Fibroblast of villous mesenchyme (primary cell): ENCODE data around the gene FAM181A. TPM values are rescaled to one million over a fixed set of nuclear protein-coding genes. Genes with fewer than 3 reads are reported as not detected.

Experiments
- DNase-seq: peaks from one replicate; pipeline ENCODE4 v3.0.0-alpha.2; 2010; ENCODE audit warnings: low read depth
- H3K4me3 ChIP-seq: 2 replicates; pipeline ENCODE4 v1.5.1; 2011; ENCODE audit warnings: low read depth, mild to moderate bottlenecking, low read length
- CTCF ChIP-seq: IDR thresholded peaks from 2 replicates; pipeline ENCODE4 v1.5.1; 2012; ENCODE audit warnings: low read depth, mild to moderate bottlenecking, low read length; ENCODE audit not compliant: insufficient read depth
- total RNA-seq: library from RNA; depleted of rRNA; stranded (reverse); fragments of >200 nt; gene quantifications from 2 replicates; pipeline ENCODE4 v1.2.3, GENCODE V29; 2012

FAM181A gene
- total RNA-seq, 1 donor = not detected

- TF ChIP-seq CTCF = no peak
Observed at GRCh38 chr14:93947282-93947681, 20.1 kb downstream of the FAM181A start.

GRCh38 chr14:93949511-93950075 is 22.4 kb downstream of the FAM181A start:
- no peak overlapping the region for H3K4me3 ChIP-seq
- no peak for DNase-seq
- TF ChIP-seq CTCF = no peak

More at GRCh38 chr14:93947282-93947681, 20.1 kb downstream of the FAM181A start:
- H3K4me3 ChIP-seq = no peak overlapping the region
- DNase-seq = no peak

- no peak for DNase-seq
- TF ChIP-seq CTCF = no peak
- H3K4me3 ChIP-seq = no peak overlapping the region
Observed at GRCh38 chr14:93950948-93951634, 23.9 kb downstream of the FAM181A start.

GRCh38 chr14:93951635-93952540 is 24.7 kb downstream of the FAM181A start:
- H3K4me3 ChIP-seq = no peak overlapping the region
- no peak for DNase-seq
- no peak for TF ChIP-seq CTCF

GRCh38 chr14:93952829-93953228 is 25.7 kb downstream of the FAM181A start:
- H3K4me3 ChIP-seq = no peak overlapping the region

GRCh38 chr14:93953263-93953662 is 26.1 kb downstream of the FAM181A start:
- TF ChIP-seq CTCF = no peak
- DNase-seq = no peak
- H3K4me3 ChIP-seq = no peak overlapping the region

More at GRCh38 chr14:93952829-93953228, 25.7 kb downstream of the FAM181A start:
- TF ChIP-seq CTCF = no peak
- DNase-seq = no peak
